ENCODE results near the gene PLA2G12A.

Gene PLA2G12A

GRCh38 chr4:109729718-109730618 lies at the start of gene PLA2G12A:
PLA2G12A (minus strand) TSS chr4:109730070; CDS start chr4:109729809, 261 bp downstream.
- peak; percentile 58 to 76 for DNase-seq (ENCODE audit: low read depth in 1 of 2, low spot score in 1 of 2)

DNA sequence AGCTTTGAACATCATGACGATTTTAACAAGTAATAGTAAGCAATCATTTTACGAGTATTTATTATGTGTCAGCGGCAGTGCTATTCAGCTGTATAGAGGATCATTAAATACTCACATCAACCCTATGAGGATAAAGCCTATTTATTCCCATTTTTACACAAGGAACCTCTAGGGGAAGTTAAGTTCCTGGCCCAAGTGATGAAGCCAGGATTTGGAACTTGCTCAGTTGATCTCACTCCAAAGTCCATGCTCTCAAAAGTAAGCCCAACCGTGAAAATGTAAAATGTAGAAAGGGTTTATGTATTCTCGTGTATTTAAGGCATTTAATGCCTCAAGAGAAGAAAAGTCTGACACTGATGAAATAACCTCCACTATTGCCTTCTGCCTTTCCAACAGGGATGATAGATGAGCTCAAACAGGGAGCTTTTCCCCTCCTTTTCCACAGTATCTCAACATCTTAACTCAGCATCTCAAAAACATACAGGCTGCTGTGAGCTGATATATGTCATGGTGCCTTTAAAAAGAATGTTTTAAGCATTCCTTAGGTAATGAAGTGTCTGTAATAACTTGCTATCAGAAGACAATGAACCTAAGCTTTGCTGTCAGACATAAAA lies 35.0 kb upstream of the PLA2G12A start:
- no peak for DNase-seq (ENCODE audit: low read depth in 1 of 2, low spot score in 1 of 2)

DNA sequence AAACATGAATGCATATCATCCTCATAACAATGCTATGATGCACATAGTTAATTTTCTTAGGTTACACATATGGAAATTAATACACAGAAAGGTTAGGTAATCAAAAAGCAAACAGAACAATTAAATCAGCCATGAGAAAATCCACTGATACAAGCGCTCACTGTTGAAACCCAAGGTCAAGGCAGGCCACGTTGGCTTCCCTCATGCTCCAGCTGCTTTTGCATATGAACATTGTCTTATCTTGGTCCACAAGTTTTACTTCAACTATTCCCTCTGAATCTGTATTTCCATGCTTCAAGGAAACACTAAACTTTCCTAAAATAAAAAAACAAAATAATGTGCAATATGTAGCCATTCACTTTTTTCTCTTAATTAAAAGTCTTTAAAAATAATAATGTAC lies 34.5 kb upstream of the PLA2G12A start:
- no peak for DNase-seq (ENCODE audit: low read depth in 1 of 2, low spot score in 1 of 2)

- no peak for DNase-seq (ENCODE audit: low read depth in 1 of 2, low spot score in 1 of 2)
Measured at GRCh38 chr4:109760682-109761081, 30.8 kb upstream of the PLA2G12A start.

- DNase-seq (ENCODE audit: low read depth in 1 of 2, low spot score in 1 of 2): no peak
Measured at GRCh38 chr4:109755656-109756055, 25.8 kb upstream of the PLA2G12A start.

DNA sequence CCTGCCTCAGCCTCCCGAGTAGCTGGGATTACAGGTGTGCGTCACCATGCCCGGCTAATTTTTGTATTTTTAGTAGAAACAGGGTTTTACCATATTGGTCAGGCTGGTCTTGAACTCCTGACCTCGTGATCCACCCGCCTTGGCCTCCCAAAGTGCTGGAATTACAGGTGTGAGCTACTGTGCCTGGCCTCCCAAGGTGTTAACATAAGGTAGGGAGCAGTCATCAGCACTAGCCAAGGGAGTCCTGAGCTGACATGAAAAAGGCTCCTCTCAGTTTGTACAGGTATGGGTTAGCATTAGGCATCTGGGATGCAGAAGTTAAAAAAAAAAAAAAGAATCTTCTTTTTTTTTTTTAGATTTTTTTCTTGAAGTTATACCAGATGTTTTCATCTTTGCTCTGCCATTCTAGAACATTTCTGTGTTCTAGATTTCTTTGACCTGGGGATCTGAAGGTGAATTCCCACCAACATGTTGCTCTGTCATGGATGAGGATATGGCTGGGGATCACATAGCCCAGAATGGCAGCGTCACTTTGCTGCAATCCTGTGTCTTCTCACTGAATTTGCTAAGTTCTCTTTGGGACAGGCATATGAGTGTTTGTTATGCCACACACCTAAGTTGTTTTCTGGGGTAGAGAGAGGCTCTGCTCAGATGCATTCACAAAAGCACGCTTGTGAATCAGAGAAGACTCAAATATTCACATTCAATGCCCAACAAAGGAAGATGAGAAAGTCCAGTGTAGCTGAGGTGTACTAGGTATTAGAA lies 24.4 kb upstream of the PLA2G12A start:
- DNase-seq (ENCODE audit: low read depth in 1 of 2, low spot score in 1 of 2): no peak

- DNase-seq (ENCODE audit: low read depth in 1 of 2, low spot score in 1 of 2): no peak
Measured at GRCh38 chr4:109752525-109752924, 22.7 kb upstream of the PLA2G12A start.

DNA sequence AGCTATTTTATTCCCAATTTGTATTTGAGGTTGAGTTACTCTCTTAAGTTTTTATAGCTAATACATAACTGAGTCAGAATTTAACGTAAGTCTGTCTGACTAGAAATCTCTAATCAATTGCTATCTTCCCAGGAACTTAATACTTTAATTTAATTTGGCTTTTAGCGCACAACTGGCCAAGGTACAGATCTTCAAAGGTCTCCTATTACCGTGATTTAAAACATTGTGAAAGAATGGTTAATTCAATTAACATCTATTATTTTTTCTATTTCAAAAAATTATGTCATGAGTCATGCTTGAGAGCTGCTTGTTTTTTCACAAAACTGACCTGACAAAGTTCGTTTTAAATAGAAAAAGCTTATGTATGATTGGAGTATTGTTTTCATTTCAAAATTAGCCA lies 22.0 kb upstream of the PLA2G12A start:
- no peak for DNase-seq (ENCODE audit: low read depth in 1 of 2, low spot score in 1 of 2)

DNA sequence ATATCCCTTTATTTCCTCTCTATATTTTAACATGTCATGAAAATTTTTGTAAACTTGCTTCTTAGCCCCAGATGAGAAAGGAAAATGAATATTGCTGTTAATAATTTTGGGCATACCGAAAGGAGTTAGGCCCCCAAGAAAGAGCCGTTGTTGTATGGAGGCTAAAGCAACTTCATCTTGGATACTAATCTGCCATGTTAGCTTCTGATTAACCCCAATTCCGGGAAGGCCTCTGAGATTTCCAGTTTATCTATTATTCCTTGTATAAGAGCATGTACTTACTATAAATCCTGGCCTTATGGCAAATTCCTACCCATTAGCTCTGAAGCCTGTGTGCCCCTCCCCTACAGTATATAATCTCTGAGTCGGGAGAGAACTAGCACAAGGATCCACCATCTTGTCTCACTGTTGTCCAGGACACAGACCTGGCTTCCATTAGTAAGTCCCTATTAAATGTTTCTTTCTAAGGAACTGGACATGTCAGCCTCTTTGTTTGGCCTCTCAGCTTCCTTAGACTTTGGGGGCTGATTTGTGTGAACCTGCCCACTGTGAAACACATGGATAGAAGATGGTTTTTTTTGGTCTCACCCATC lies 20.9 kb upstream of the PLA2G12A start:
- no peak for DNase-seq (ENCODE audit: low read depth in 1 of 2, low spot score in 1 of 2)

DNA sequence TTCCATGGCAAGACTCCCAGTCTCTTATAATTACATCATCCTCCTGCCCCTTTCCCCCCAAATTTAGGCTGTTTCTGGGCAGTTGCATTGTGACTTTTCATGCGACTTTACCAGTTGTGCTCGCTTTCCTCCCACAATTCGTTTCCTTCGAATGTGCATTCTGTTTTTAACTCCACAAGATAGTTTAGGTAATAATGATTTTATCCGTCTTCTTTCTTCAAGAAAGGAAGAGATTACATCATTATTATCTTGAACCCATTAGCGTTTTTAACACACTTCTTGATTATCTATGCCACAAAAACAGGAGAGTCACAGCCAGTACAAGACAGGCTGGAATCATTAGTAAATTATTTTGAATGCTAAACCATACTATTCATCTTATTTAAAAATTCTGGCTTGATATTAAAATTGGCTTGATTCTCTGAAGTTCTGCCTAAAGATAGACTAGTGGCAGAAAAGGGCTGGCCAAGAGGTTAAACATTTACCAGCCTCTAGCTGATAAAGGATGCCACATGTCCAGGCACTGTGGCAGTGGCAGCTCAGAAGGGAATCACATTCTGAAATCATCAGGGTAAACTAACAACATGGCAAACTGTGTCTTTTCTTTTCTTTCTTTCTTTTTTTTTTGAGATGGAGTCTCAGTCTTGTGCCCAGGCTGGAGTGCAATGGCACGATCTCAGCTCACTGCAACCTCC lies 19.7 kb upstream of the PLA2G12A start:
- DNase-seq (ENCODE audit: low read depth in 1 of 2, low spot score in 1 of 2): no peak

GRCh38 chr4:109748114-109748513 lies 18.2 kb upstream of the PLA2G12A start:
- no peak for DNase-seq (ENCODE audit: low read depth in 1 of 2, low spot score in 1 of 2)

DNA sequence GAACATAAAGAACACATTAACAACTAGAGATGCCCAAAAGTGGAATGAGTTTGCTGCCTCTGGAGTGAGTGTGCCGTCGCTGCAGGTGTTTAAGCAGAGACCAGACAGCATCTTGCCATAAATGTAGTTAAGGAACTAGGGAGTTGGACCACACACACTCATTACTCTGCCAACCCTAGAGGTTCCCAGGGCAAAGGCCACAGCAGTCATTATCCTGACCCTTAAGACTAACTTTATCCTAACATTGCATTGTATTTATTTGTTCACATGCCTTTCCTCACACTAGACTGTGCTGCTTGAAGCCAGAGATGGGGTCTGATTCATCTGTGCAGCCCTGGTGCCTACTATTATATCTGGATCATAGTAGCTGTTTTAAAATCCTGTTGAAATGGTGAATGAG lies 16.9 kb upstream of the PLA2G12A start:
- no peak for DNase-seq (ENCODE audit: low read depth in 1 of 2, low spot score in 1 of 2)

DNA sequence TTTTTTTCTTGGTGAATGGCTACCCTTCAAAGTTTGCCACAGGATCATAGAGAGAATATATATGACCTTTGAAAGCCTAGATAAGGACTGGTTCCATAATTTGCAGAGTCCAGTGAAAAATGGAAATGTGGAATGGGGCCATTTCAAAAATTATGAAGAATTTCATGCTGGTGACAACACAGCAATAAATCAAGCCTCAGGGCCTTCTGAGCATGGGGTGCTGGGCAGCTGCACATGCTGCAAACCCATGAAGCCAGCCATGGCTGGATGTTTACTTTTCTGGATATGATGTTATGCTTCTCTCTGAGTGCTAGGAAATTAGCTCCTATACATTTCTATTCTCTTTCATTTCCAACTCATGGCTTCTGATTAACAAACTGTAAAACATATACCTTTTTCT lies 16.0 kb upstream of the PLA2G12A start:
- DNase-seq (ENCODE audit: low read depth in 1 of 2, low spot score in 1 of 2): no peak

- DNase-seq (ENCODE audit: low read depth in 1 of 2, low spot score in 1 of 2): no peak
Measured at GRCh38 chr4:109739547-109739946, 9.7 kb upstream of the PLA2G12A start.

GRCh38 chr4:109738104-109738872 lies 8.4 kb upstream of the PLA2G12A start:
- DNase-seq (ENCODE audit: low read depth in 1 of 2, low spot score in 1 of 2): no peak

DNA sequence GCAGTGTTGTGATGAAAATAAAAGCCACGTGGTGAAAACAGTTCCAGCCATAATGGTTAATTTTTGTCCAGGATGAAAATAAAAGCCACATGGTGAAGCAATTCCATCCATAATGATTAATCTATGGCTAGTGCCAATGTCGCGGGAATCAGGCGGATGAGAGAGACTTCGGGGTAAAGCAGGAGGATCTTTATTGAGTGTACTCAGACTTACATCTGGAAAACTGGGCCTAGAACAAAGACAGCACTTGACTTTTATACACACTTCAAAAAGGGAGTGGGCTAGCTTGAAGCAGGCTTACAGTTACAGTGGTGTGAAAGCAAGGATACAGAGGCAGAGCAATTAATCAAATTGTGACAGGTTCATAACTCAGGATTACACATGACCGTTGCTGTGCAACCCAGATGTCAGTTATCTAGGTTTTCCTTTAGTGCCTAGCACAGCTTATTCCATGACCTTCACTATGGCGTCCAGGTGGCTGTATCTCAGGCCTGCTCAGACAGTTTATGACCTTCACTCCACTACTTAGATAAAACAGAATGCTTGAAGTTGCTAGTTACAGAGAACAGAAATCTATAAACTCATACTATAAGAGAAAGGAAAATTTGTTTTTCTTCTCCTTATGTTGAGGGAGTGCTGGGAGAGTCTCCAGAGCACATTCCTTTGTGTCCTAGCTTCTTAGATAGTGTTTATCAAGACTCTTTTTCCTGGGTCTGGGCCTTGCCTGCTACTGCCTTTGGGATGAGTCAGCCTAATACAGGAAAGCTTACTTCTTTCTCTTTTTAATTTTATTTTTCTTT lies 5.9 kb upstream of the PLA2G12A start:
- DNase-seq (ENCODE audit: low read depth in 1 of 2, low spot score in 1 of 2): no peak

DNA sequence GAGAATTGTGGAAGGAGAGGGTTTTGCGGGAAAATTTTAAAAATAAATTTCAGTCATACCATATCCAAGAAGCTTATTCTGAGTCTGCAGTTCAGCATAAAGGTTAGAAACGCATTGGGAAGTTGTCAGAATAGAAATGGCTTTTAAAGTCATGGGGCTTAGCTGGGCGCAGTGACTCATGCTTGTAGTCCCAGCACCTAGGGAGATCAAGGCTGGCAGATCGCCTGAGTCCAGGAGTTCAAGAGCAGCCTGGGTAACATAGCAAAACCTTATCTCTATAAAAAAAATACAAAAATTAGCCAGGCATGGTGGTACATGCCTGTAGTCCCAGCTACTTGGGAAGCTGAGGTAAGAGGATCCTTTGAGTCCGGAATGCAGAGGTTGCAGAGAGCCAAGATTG lies 3.9 kb upstream of the PLA2G12A start:
- DNase-seq (ENCODE audit: low read depth in 1 of 2, low spot score in 1 of 2): no peak

DNA sequence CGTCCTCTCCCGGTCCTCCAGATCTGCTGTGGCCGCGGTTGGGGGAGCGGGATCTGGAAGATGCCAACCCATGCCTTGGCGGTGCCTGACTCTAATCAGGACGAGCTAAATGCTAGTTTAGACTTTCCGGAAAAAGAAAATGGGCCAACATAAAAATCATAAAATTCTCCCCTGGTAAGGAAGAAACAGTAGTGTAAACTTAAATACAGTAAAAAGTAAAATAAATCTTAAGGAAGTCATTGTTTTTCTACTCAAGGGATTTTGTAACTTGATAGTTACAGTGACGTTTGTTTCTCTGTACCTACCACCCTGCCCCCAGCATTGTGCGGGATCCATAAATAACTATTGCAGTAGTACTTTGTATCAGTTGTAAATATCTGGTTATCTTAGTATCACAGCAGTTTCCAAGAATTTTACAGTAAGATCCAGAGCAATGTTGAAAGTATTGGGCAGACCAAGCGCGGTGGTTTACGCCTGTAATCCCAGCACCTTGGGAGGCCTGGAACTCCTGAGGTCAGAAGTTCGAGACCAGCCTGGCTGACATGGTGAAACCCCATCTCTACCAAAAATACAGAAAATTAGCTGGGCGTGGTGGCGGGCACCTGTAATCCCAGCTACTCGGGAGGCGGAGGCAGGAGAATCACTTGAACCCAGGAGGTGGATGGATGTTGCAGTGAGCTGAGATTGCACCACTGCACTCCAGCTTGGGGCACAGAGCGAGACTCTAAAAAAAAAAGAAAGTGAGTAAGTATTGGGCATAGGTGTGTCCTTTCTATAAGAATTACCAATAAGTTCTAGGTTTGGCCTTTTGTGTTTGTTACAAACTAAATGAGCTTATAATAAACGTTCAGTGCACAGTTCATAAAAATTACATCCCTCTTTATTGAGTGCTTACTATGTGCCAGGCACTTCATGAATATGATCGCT lies 1.0 kb upstream of the PLA2G12A start:
- no peak for DNase-seq (ENCODE audit: low read depth in 1 of 2, low spot score in 1 of 2)
